ENCODE data around the gene C16orf74.

DNA sequence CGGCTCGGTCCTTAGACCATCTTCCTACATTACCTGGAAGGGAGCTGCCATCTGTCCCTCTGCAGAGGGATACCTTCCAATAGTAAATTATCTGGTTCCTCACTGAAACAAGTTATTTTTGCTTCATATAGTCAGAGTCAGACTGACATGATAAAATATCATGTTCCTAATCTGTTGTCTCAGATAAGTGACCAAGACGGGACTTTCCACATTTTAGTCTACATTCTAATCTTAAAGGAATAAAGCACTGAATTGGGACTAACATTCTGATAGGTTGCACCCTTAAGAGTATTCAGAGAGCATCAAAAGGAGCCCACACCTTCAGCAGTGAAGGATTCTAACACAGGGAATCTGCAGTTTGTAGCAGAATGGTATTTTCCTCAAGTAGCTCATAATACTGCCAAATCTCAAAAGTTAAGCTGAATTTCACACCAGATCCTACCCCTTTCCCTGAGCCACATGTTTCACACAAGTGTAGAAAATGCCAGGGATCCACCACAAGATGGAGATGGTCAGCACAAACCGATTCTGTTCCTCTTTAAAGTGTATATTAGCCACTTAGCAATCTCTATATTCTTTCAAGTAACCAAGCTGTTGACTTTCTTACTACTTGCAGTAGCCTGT, 75.5 kb downstream of the C16orf74 start:
- TF ChIP-seq, protein P1, sequence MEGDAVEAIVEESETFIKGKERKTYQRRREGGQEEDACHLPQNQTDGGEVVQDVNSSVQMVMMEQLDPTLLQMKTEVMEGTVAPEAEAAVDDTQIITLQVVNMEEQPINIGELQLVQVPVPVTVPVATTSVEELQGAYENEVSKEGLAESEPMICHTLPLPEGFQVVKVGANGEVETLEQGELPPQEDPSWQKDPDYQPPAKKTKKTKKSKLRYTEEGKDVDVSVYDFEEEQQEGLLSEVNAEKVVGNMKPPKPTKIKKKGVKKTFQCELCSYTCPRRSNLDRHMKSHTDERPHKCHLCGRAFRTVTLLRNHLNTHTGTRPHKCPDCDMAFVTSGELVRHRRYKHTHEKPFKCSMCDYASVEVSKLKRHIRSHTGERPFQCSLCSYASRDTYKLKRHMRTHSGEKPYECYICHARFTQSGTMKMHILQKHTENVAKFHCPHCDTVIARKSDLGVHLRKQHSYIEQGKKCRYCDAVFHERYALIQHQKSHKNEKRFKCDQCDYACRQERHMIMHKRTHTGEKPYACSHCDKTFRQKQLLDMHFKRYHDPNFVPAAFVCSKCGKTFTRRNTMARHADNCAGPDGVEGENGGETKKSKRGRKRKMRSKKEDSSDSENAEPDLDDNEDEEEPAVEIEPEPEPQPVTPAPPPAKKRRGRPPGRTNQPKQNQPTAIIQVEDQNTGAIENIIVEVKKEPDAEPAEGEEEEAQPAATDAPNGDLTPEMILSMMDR (IDR thresholded peaks at IDR 0.05) = peak; percentile 27
- no peak for TF ChIP-seq EZH2 (IDR thresholded peaks at IDR 0.05; ENCODE audit: borderline replicate concordance, insufficient read depth, low read depth, low read length, poor library complexity, severe bottlenecking)

Measured in B cell (primary cell).